HepG2 (cell line): ENCODE measurements around the gene SEC31B. TPM values are rescaled to one million over a fixed set of nuclear protein-coding genes. Genes with fewer than 3 reads are reported as not detected.

Source experiments
- ATAC-seq: fragments of 200-7000 bp; cut with Tn5 transposase; 3 replicates; pipeline ENCODE4 v1.9.1; 2020; ENCODE audit warnings: mild to moderate bottlenecking, moderate library complexity
- BruUV-seq: library from RNA; stranded (reverse); fragments of 400-500 nt; replicated peaks from 2 replicates; lab custom pipeline; 2021; lab: Mats Ljungman, UMichigan
- CTCF ChIA-PET: fragments of 300-600 bp; formaldehyde crosslinking; extraction: SDS; loops from one replicate; lab custom pipeline; 2021; ENCODE audit warnings: low total read pairs, inconsistent platforms, low intra/inter-chr PET ratio; lab: Yijun Ruan, JAX
- POLR2A ChIA-PET: fragments of 350-600 bp; sonication (Branson Sonifier 250); formaldehyde crosslinking; loops from one replicate; lab custom pipeline; 2020; ENCODE audit warnings: antibody characterized with exemption, inconsistent platforms; lab: Yijun Ruan, JAX
- DNase-seq: peaks from one replicate; pipeline ENCODE4 v3.0.0-alpha.2; 2015; ENCODE audit warnings: low spot score
- FAIRE-seq: peaks from 3 replicates; lab custom pipeline; 2011; peaks lifted over from hg19 to GRCh38; lab: Jason Lieb, UNC
- H2AFZ ChIP-seq: one replicate; pipeline ENCODE4 v1.6.1; 2011; ENCODE audit warnings: low read length, inconsistent platforms
- H3K27ac ChIP-seq: fragments of 300-600 bp; 3 replicates; pipeline ENCODE4 v1.8.0; 2011; ENCODE audit warnings: mixed run types, mild to moderate bottlenecking, mixed read lengths, low read length, inconsistent platforms; ENCODE audit not compliant: insufficient read depth; ENCODE audit errors: extremely low read length
- H3K27me3 ChIP-seq, 2 experiments: fragments of 200-600 bp in 1 of 2; 2 replicates in 1 of 2; 3 replicates in 1 of 2; pipeline versions ENCODE4 v1.6.0 to v1.8.0; 2011; ENCODE audit warnings: low read length in 2 of 2, mild to moderate bottlenecking in 2 of 2, moderate library complexity in 2 of 2, inconsistent platforms in 1 of 2; ENCODE audit not compliant: insufficient read depth in 2 of 2, control insufficient read depth in 1 of 2
- H3K36me3 ChIP-seq, 2 experiments: fragments of 200-600 bp in 1 of 2; replicated peaks in 1 of 2; 2 replicates in 1 of 2; 3 replicates in 1 of 2; pipeline versions ENCODE4 v1.5.1 to v1.8.0; 2011; ENCODE audit warnings: low read length in 2 of 2, inconsistent platforms in 1 of 2; ENCODE audit not compliant: insufficient read depth in 2 of 2, control insufficient read depth in 1 of 2
- H3K4me1 ChIP-seq: 2 replicates; pipeline ENCODE4 v1.5.1; 2012; ENCODE audit warnings: low read length, inconsistent platforms; ENCODE audit not compliant: insufficient read depth
- H3K4me2 ChIP-seq: 2 replicates; pipeline ENCODE4 v1.6.0; 2011; ENCODE audit warnings: low read depth, low read length, inconsistent platforms
- H3K4me3 ChIP-seq, 3 experiments: fragments of 200-600 bp in 1 of 3; sonication (generic), shearing (Covaris generic) in 1 of 3; replicated peaks in 1 of 3; 2 replicates each; pipeline ENCODE4 v1.5.1; 2011 to 2016; ENCODE audit warnings: low read length in 3 of 3, inconsistent platforms in 2 of 3, low read depth in 2 of 3, mild to moderate bottlenecking in 2 of 3, control low read depth in 1 of 3, mixed read lengths in 1 of 3; ENCODE audit not compliant: insufficient read depth in 1 of 3
- H3K79me2 ChIP-seq: one replicate; pipeline ENCODE4 v1.6.1; 2011; ENCODE audit warnings: low read length, inconsistent platforms; ENCODE audit not compliant: insufficient read depth
- H3K9ac ChIP-seq: 2 replicates; pipeline ENCODE4 v1.6.0; 2011; ENCODE audit warnings: mild to moderate bottlenecking, low read depth, low read length, inconsistent platforms; ENCODE audit not compliant: insufficient read depth
- H3K9me3 ChIP-seq: 2 replicates; pipeline ENCODE4 v1.5.1; 2012; ENCODE audit warnings: mild to moderate bottlenecking, low read length
- H4K20me1 ChIP-seq: 2 replicates; pipeline ENCODE4 v1.6.0; 2011; ENCODE audit warnings: inconsistent platforms, mild to moderate bottlenecking, low read length, moderate library complexity; ENCODE audit not compliant: insufficient read depth
- ATF1 ChIP-seq: IDR thresholded peaks from 2 replicates; pipeline ENCODE4 v1.6.1; 2016; ENCODE audit warnings: mild to moderate bottlenecking, control low read depth
- EHMT2 ChIP-seq: fragments of 200-600 bp; sonication (generic); IDR thresholded peaks from 2 replicates; pipeline ENCODE4 v1.7.0; 2017; ENCODE audit warnings: antibody characterized with exemption, low read depth, low read length, borderline replicate concordance
- FOXA1 ChIP-seq, 2 experiments: fragments of 450-650 bp in 1 of 2; sonication (generic) in 1 of 2; formaldehyde crosslinking in 1 of 2; IDR thresholded peaks; 2 replicates each; pipeline versions ENCODE4 v1.4.0 to v1.6.1; 2016 to 2020; ENCODE audit warnings: missing genetic modification reagents in 1 of 2
- GATAD1 ChIP-seq: IDR thresholded peaks from 2 replicates; pipeline ENCODE4 v1.6.1; 2016; ENCODE audit warnings: missing genetic modification reagents, missing compliant biosample characterization
- GFI1 ChIP-seq: sonication (generic); formaldehyde crosslinking; IDR thresholded peaks from 2 replicates; pipeline ENCODE4 v1.5.0; 2020; ENCODE audit warnings: missing genetic modification reagents, mild to moderate bottlenecking, borderline replicate concordance
- GTF2F1 ChIP-seq: fragments of 150-350 bp; IDR thresholded peaks from 2 replicates; pipeline ENCODE4 v1.6.1; 2014; ENCODE audit warnings: low read length
- HMG20A ChIP-seq: IDR thresholded peaks from 2 replicates; pipeline ENCODE4 v1.6.1; 2016; ENCODE audit warnings: borderline replicate concordance
- MBNL3 ChIP-seq: fragments of 250-450 bp; sonication (Bioruptor Pico); conservative IDR thresholded peaks from 2 replicates; pipeline ENCODE4 v1.8.0; 2022; ENCODE audit warnings: mild to moderate bottlenecking, inconsistent platforms
- MED13 ChIP-seq: sonication (generic); formaldehyde crosslinking; IDR thresholded peaks from 2 replicates; pipeline ENCODE4 v1.5.0; 2020; ENCODE audit warnings: missing genetic modification reagents
- MZF1 ChIP-seq: sonication (generic); formaldehyde crosslinking; IDR thresholded peaks from 2 replicates; pipeline ENCODE4 v1.8.1; 2023; ENCODE audit warnings: mild to moderate bottlenecking, missing genetic modification reagents, borderline replicate concordance
- NFIC ChIP-seq: IDR thresholded peaks from 2 replicates; pipeline ENCODE4 v1.6.1; 2012; ENCODE audit warnings: mild to moderate bottlenecking, low read length, inconsistent platforms
- NFYB ChIP-seq: sonication (generic); formaldehyde crosslinking; IDR thresholded peaks from 2 replicates; pipeline ENCODE4 v1.4.0; 2020; ENCODE audit warnings: missing genetic modification reagents
- NFYC ChIP-seq: IDR thresholded peaks from 2 replicates; pipeline ENCODE4 v1.6.1; 2016; ENCODE audit warnings: missing genetic modification reagents, missing compliant biosample characterization
- POLR2A ChIP-seq, 2 experiments: IDR thresholded peaks; 2 replicates each; pipeline ENCODE4 v1.6.1; 2011; ENCODE audit warnings: low read depth in 2 of 2, low read length in 2 of 2, mild to moderate bottlenecking in 1 of 2, moderate library complexity in 1 of 2; ENCODE audit not compliant: insufficient read depth in 1 of 2
- SMYD3 ChIP-seq: sonication (generic); formaldehyde crosslinking; IDR thresholded peaks from 2 replicates; pipeline ENCODE4 v1.8.1; 2023; ENCODE audit warnings: mild to moderate bottlenecking, missing genetic modification reagents
- ZFP36L1 ChIP-seq: sonication (generic); formaldehyde crosslinking; IDR thresholded peaks from 2 replicates; pipeline ENCODE4 v1.8.0; 2022; ENCODE audit warnings: mild to moderate bottlenecking, missing genetic modification reagents, moderate library complexity
- ZNF121 ChIP-seq: sonication (generic); formaldehyde crosslinking; IDR thresholded peaks from 2 replicates; pipeline ENCODE4 v1.5.0; 2020; ENCODE audit warnings: mild to moderate bottlenecking, missing genetic modification reagents
- ZNF180 ChIP-seq: sonication (generic); formaldehyde crosslinking; IDR thresholded peaks from 2 replicates; pipeline ENCODE4 v1.4.0; 2020; ENCODE audit warnings: low read depth, missing genetic modification reagents, borderline replicate concordance
- ZNF788 ChIP-seq: sonication (generic); formaldehyde crosslinking; IDR thresholded peaks from 2 replicates; pipeline ENCODE4 v1.5.0; 2020; ENCODE audit warnings: mild to moderate bottlenecking, missing genetic modification reagents, borderline replicate concordance
- ZNF790 ChIP-seq: sonication (generic); formaldehyde crosslinking; IDR thresholded peaks from 2 replicates; pipeline ENCODE4 v1.8.0; 2022; ENCODE audit warnings: missing genetic modification reagents, mild to moderate bottlenecking, borderline replicate concordance
- WGBS: methylation state at CpG from one replicate; pipeline ENCODE4 v1.1.6; 2017; ENCODE audit warnings: low lambda C conversion rate; 5-methylcytosine and 5-hydroxymethylcytosine counted together
- in situ Hi-C: cut with HindIII; loops from 2 replicates; pipeline ENCODE4 v1.10.0; 2017; ENCODE audit warnings: low pct_unique_long_range_greater_than_20kb; ENCODE audit not compliant: extremely low pct_ligation_motif_present
- intact Hi-C: fragments of 100-400 bp; cut with micrococcal nuclease; formaldehyde crosslinking; loops from one replicate; pipeline ENCODE4 v1.10.0; 2022; ENCODE audit not compliant: unreplicated experiment
- polyA plus RNA-seq, 8 experiments: library from polyadenylated mRNA; depleted of rRNA in 3 of 8; stranded (reverse) in 7 of 8; unstranded in 1 of 8; fragments of >200 nt; fragmentation: Illumina TruSeq in 4 of 8; extraction: Trizol in 4 of 8; gene quantifications; 2 replicates each; pipeline versions ENCODE4 v1.2.1 to v1.2.3, GENCODE V29; 2011 to 2016; ENCODE audit warnings: low read depth in 4 of 8, missing spikeins in 1 of 8, mixed read lengths in 1 of 8; ENCODE audit not compliant: insufficient read depth in 1 of 8
- total RNA-seq, 5 experiments: library from RNA; depleted of rRNA; stranded (reverse); fragments of >200 nt; fragmentation: Illumina TruSeq; extraction: Trizol; gene quantifications; 2 replicates each; pipeline ENCODE4 v1.2.3, GENCODE V29; 2016; ENCODE audit warnings: low read depth in 1 of 5
- TF ChIP-seq, protein P1 (sequence below): sonication (generic); formaldehyde crosslinking; IDR thresholded peaks from 2 replicates; pipeline ENCODE4 v1.5.1; 2020; ENCODE audit warnings: missing genetic modification reagents, mild to moderate bottlenecking, borderline replicate concordance
- TF ChIP-seq, protein P2 (sequence below): IDR thresholded peaks from 2 replicates; pipeline ENCODE4 v1.6.1; 2012; ENCODE audit warnings: inconsistent platforms

Gene SEC31B
- total and polyA plus RNA-seq, 2 of the 13 experiments (the other 11 are each of a cell fraction or from before 2014, with no cell fraction given), result 2.0 to 8.3 TPM

DNA sequence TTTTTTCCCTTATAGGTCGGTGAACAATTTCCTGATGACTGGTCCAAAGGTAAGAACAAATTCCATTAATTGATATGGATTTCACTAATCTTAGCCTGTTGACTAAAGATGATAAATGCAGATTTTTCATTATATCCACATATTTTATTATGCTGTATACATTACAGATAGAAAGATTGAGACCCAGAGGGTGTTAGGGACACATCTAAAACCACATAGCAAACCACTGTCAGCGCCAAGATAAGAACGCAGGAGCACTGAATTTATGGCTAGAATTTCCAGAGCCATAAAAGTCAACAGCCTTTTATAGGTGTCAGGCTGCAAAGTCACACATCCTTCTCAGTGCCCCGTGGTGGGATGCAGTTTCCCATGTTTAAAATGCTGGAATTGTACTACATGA lies 40.6 kb downstream of the SEC31B start (continued):
- TF ChIP-seq ZNF790 (CRISPR knock-in tag), result no peak
- no peak for TF ChIP-seq ZNF788 (CRISPR knock-in tag)
- TF ChIP-seq SMYD3, result no peak

DNA sequence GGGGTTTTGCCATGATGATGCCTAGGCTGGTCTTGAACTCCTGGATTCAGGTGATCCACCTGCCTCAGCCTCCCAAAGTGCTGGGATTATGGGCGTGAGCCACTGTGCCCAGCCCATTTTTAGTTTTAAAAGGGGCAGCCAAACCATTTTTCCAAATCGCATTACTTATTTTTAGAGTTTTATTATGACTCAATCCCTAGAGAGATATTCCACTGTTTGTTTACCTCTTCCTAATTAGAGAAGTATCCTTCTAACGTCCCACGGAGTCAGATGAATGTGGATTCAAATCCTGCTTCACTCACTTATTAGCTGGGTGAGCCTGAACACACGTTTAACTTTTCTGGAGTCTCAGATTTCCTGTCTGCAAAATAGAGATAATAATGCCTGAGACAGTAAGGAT lies 41.7 kb downstream of the SEC31B start:
- H3K27me3 ChIP-seq, result peaks cover 2 to 14% of the 10 kb centered on the region in 2 experiments; a peak in 3 of 5 replicates

More for the DNA sequence above, 41.7 kb downstream of the SEC31B start:
- Histone ChIP-seq H3K9ac (no peak overlapping the region), H3K4me2 (no peak overlapping the region), H3K36me3 (no peaks in the 10 kb centered on the region), H3K4me3 (no peak overlapping the region), H3K27ac (no peak overlapping the region), H3K79me2 (no peaks in the 10 kb centered on the region), H3K4me1 (peaks cover 9% of the 10 kb centered on the region; the same call in 1 of the 2 replicates), H2AFZ (no peak overlapping the region), H3K9me3 (no peaks in the 10 kb centered on the region), H4K20me1 (no peaks in the 10 kb centered on the region)
- DNase-seq (no peak), ATAC-seq (no peak), FAIRE-seq (no peak)
- POLR2A ChIA-PET, result no interaction called here
- CTCF ChIA-PET, result no interaction called here
- no peak for TF ChIP-seq MBNL3
- no peak for TF ChIP-seq NFYB (CRISPR knock-in tag)
- no peak for TF ChIP-seq MED13
- TF ChIP-seq NFYC, result no peak
- TF ChIP-seq HMG20A, result no peak
- TF ChIP-seq ATF1, result no peak
- no peak for TF ChIP-seq ZNF180 (CRISPR knock-in tag)
- TF ChIP-seq FOXA1 (IDR thresholded peaks at IDR 0.05), result no peak
- TF ChIP-seq FOXA1 (CRISPR knock-in tag; IDR thresholded peaks at IDR 0.05), result no peak
- no peak for TF ChIP-seq GFI1
- TF ChIP-seq, protein P1, sequence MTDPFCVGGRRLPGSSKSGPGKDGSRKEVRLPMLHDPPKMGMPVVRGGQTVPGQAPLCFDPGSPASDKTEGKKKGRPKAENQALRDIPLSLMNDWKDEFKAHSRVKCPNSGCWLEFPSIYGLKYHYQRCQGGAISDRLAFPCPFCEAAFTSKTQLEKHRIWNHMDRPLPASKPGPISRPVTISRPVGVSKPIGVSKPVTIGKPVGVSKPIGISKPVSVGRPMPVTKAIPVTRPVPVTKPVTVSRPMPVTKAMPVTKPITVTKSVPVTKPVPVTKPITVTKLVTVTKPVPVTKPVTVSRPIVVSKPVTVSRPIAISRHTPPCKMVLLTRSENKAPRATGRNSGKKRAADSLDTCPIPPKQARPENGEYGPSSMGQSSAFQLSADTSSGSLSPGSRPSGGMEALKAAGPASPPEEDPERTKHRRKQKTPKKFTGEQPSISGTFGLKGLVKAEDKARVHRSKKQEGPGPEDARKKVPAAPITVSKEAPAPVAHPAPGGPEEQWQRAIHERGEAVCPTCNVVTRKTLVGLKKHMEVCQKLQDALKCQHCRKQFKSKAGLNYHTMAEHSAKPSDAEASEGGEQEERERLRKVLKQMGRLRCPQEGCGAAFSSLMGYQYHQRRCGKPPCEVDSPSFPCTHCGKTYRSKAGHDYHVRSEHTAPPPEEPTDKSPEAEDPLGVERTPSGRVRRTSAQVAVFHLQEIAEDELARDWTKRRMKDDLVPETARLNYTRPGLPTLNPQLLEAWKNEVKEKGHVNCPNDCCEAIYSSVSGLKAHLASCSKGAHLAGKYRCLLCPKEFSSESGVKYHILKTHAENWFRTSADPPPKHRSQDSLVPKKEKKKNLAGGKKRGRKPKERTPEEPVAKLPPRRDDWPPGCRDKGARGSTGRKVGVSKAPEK (CRISPR knock-in tag), result no peak
- TF ChIP-seq GATAD1 (CRISPR knock-in tag), result no peak
- TF ChIP-seq, protein P2, sequence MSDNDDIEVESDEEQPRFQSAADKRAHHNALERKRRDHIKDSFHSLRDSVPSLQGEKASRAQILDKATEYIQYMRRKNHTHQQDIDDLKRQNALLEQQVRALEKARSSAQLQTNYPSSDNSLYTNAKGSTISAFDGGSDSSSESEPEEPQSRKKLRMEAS, result no peak
- TF ChIP-seq NFIC, result no peak
- TF ChIP-seq EHMT2, result no peak
- no peak for TF ChIP-seq POLR2A (IDR thresholded peaks at IDR 0.05; ENCODE audit: insufficient read depth in 1 of 2, low read depth in 2 of 2, low read length in 2 of 2)
- no peak for TF ChIP-seq MZF1
- no peak for TF ChIP-seq ZNF121 (CRISPR knock-in tag)
- TF ChIP-seq GTF2F1, result no peak
- TF ChIP-seq ZFP36L1 (CRISPR knock-in tag), result no peak
- intact Hi-C loops, result no loop called here
- 22% methylated on average over 5 of the region's 5 CpGs for WGBS
- in situ Hi-C loops, result no loop called here
- BruUV-seq, result no TSS peak
